MM.1S (cell line): ENCODE data around the gene GCNT2.

Source experiments
- DNase-seq: peaks from one replicate; pipeline ENCODE4 v3.0.0-alpha.2; 2015
- H2AFZ ChIP-seq: fragments of 300-600 bp; sonication (generic); 2 replicates; pipeline ENCODE4 v1.6.0; 2016; ENCODE audit warnings: antibody characterized with exemption, low read length
- H3F3A ChIP-seq: fragments of 300-600 bp; sonication (generic); 2 replicates; pipeline ENCODE4 v1.6.1; 2016; ENCODE audit warnings: mild to moderate bottlenecking, antibody characterized with exemption, low read length, moderate library complexity, mixed read lengths; ENCODE audit not compliant: insufficient read depth
- H3K27ac ChIP-seq: fragments of 300-600 bp; sonication (generic); 2 replicates; pipeline ENCODE4 v1.5.1; 2016; ENCODE audit warnings: mild to moderate bottlenecking, low read length
- H3K27me3 ChIP-seq: fragments of 300-600 bp; sonication (generic); replicated peaks from 2 replicates; pipeline ENCODE4 v1.6.0; 2016; ENCODE audit warnings: low read length; ENCODE audit not compliant: insufficient read depth
- H3K36me3 ChIP-seq: fragments of 300-600 bp; sonication (generic); replicated peaks from 2 replicates; pipeline ENCODE4 v1.6.1; 2016; ENCODE audit warnings: mild to moderate bottlenecking, low read length, mixed read lengths; ENCODE audit not compliant: insufficient read depth
- H3K4me1 ChIP-seq: fragments of 300-600 bp; sonication (generic); 2 replicates; pipeline ENCODE4 v1.6.1; 2016; ENCODE audit warnings: low read length, mixed read lengths
- H3K4me2 ChIP-seq: fragments of 300-600 bp; sonication (generic); 2 replicates; pipeline ENCODE4 v1.6.0; 2016; ENCODE audit warnings: low read depth, low read length
- H3K4me3 ChIP-seq: fragments of 300-600 bp; sonication (generic); 2 replicates; pipeline ENCODE4 v1.5.1; 2016; ENCODE audit warnings: low read length, mixed read lengths
- H3K79me2 ChIP-seq: fragments of 300-600 bp; sonication (generic); 2 replicates; pipeline ENCODE4 v1.6.1; 2016; ENCODE audit warnings: mixed run types, low read length, mixed read lengths
- H3K9ac ChIP-seq: fragments of 300-600 bp; sonication (generic); 2 replicates; pipeline ENCODE4 v1.6.1; 2016; ENCODE audit warnings: low read length, mixed read lengths
- H3K9me2 ChIP-seq: fragments of 300-600 bp; sonication (generic); replicated peaks from 2 replicates; pipeline ENCODE4 v1.6.1; 2016; ENCODE audit warnings: mild to moderate bottlenecking, low read length, mixed read lengths; ENCODE audit not compliant: insufficient read depth
- H3K9me3 ChIP-seq: fragments of 300-600 bp; sonication (generic); replicated peaks from 2 replicates; pipeline ENCODE4 v1.6.1; 2016; ENCODE audit warnings: mild to moderate bottlenecking, low read length, mixed read lengths; ENCODE audit not compliant: insufficient read depth
- H4K20me1 ChIP-seq: fragments of 300-600 bp; sonication (generic); 2 replicates; pipeline ENCODE4 v1.6.1; 2016; ENCODE audit warnings: mild to moderate bottlenecking, low read length, moderate library complexity, mixed read lengths; ENCODE audit not compliant: insufficient read depth
- EZH2 ChIP-seq: fragments of 300-600 bp; sonication (generic); optimal IDR thresholded peaks from 2 replicates; pipeline ENCODE3; 2017; ENCODE audit warnings: low read depth, mild to moderate bottlenecking, antibody characterized with exemption, low read length, mixed read lengths
- EZH2phosphoT487 ChIP-seq: fragments of 300-600 bp; sonication (generic); IDR thresholded peaks from 2 replicates; pipeline ENCODE4 v1.6.1; 2018; ENCODE audit warnings: antibody characterized with exemption, low read length
- TF ChIP-seq, protein P1 (sequence below): fragments of 300-600 bp; sonication (generic); IDR thresholded peaks from 2 replicates; pipeline ENCODE4 v1.5.1; 2016; ENCODE audit warnings: antibody characterized with exemption, low read length, mixed read lengths

Gene GCNT2

GRCh38 chr6:10505529-10505928 lies 15.6 kb upstream of the GCNT2 start:
- TF ChIP-seq EZH2 = no peak
- TF ChIP-seq, protein P1, sequence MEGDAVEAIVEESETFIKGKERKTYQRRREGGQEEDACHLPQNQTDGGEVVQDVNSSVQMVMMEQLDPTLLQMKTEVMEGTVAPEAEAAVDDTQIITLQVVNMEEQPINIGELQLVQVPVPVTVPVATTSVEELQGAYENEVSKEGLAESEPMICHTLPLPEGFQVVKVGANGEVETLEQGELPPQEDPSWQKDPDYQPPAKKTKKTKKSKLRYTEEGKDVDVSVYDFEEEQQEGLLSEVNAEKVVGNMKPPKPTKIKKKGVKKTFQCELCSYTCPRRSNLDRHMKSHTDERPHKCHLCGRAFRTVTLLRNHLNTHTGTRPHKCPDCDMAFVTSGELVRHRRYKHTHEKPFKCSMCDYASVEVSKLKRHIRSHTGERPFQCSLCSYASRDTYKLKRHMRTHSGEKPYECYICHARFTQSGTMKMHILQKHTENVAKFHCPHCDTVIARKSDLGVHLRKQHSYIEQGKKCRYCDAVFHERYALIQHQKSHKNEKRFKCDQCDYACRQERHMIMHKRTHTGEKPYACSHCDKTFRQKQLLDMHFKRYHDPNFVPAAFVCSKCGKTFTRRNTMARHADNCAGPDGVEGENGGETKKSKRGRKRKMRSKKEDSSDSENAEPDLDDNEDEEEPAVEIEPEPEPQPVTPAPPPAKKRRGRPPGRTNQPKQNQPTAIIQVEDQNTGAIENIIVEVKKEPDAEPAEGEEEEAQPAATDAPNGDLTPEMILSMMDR = no peak
- TF ChIP-seq EZH2phosphoT487 = no peak
- H3K27ac ChIP-seq = no peak overlapping the region
- H3K4me3 ChIP-seq = no peak overlapping the region
- no peaks in the 10 kb centered on the region for H3F3A ChIP-seq
- no peak for DNase-seq
- H3K27me3 ChIP-seq = no peaks in the 10 kb centered on the region
- no peaks in the 10 kb centered on the region for H3K9me2 ChIP-seq
- no peaks in the 10 kb centered on the region for H3K79me2 ChIP-seq
- H4K20me1 ChIP-seq = no peaks in the 10 kb centered on the region
- no peaks in the 10 kb centered on the region for H3K36me3 ChIP-seq
- H3K9me3 ChIP-seq = no peaks in the 10 kb centered on the region
- no peak overlapping the region for H3K4me2 ChIP-seq
- H2AFZ ChIP-seq = no peak overlapping the region
- H3K4me1 ChIP-seq = no peaks in the 10 kb centered on the region
- no peak overlapping the region for H3K9ac ChIP-seq

GRCh38 chr6:10507298-10507697 lies 13.9 kb upstream of the GCNT2 start:
- Histone ChIP-seq H3K4me2 (no peak overlapping the region), H2AFZ (no peak overlapping the region), H3K4me1 (no peaks in the 10 kb centered on the region), H3K9me2 (no peaks in the 10 kb centered on the region), H3K4me3 (no peak overlapping the region), H3F3A (no peaks in the 10 kb centered on the region), H3K79me2 (no peaks in the 10 kb centered on the region), H3K36me3 (no peaks in the 10 kb centered on the region), H4K20me1 (no peaks in the 10 kb centered on the region), H3K27me3 (no peaks in the 10 kb centered on the region), H3K9ac (no peak overlapping the region), H3K27ac (no peak overlapping the region), H3K9me3 (no peaks in the 10 kb centered on the region)
- no peak for DNase-seq
- TF ChIP-seq EZH2phosphoT487 (no peak), EZH2 (no peak)
- TF ChIP-seq, protein P1 = no peak

DNA sequence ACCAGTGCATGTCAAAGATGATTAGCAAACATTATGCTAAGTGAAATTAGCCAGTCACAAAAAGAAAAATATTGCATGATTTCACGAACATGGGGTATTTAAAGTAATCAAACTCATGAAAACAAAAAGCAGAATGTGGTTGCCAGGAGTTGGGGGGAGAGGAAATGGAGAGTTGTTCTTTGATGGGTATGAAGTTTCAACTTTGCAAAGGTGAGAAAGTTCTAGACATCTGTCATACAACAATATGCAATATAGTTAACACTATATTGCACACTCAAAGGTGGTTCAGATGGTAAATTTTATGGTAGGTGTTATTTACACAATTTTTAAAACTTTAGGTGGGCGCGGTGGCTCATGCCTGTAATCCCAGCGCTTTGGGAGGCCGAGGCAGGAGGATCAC lies 13.4 kb upstream of the GCNT2 start:
- Histone ChIP-seq H3K4me2 (no peak overlapping the region), H3K9ac (no peak overlapping the region)
- TF ChIP-seq EZH2 (no peak), EZH2phosphoT487 (no peak)
- TF ChIP-seq, protein P1 = no peak

More for the DNA sequence above, 13.4 kb upstream of the GCNT2 start:
- no peaks in the 10 kb centered on the region for H3K4me1 ChIP-seq
- H4K20me1 ChIP-seq = no peaks in the 10 kb centered on the region
- no peaks in the 10 kb centered on the region for H3K9me3 ChIP-seq
- no peak overlapping the region for H3K4me3 ChIP-seq
- H3F3A ChIP-seq = no peaks in the 10 kb centered on the region
- DNase-seq = no peak
- no peaks in the 10 kb centered on the region for H3K36me3 ChIP-seq
- no peaks in the 10 kb centered on the region for H3K27me3 ChIP-seq
- no peak overlapping the region for H3K27ac ChIP-seq
- no peaks in the 10 kb centered on the region for H3K9me2 ChIP-seq
- no peaks in the 10 kb centered on the region for H3K79me2 ChIP-seq
- H2AFZ ChIP-seq = no peak overlapping the region
